Uterus (tissue), 4 donors: ENCODE measurements around the gene PTDSS2. TPM values are rescaled to one million over a fixed set of nuclear protein-coding genes. Genes with fewer than 3 reads are reported as not detected.
"Not testable (repeated sequence)": the region's sequence is repeated elsewhere in the genome, so short reads cannot be mapped to it uniquely, and the experiment has no call there.

Source experiments
- DNase-seq, 2 donors: peaks; one replicate each; pipeline ENCODE4 v3.0.0-alpha.2; 2019 to 2020
- H3K27ac ChIP-seq, 2 donors: fragments of 200-600 bp; sonication (generic); 1 replicate in 1 of 2; 2 replicates in 1 of 2; pipeline ENCODE4 v1.5.1; 2016 to 2018
- H3K27me3 ChIP-seq, 2 donors: fragments of 200-600 bp; sonication (generic); one replicate each; pipeline ENCODE4 v1.5.1; 2018 to 2019; ENCODE audit warnings: control low read depth in 1 of 2
- H3K36me3 ChIP-seq, 2 donors: fragments of 200-600 bp; sonication (generic); one replicate each; pipeline ENCODE4 v1.5.1; 2019; ENCODE audit warnings: control low read depth in 1 of 2
- H3K4me1 ChIP-seq, 2 donors: fragments of 200-600 bp; sonication (generic); one replicate each; pipeline ENCODE4 v1.5.1; 2018 to 2019; ENCODE audit warnings: control low read depth in 1 of 2
- H3K4me3 ChIP-seq, 2 donors: fragments of 200-600 bp; sonication (generic); 1 replicate in 1 of 2; 2 replicates in 1 of 2; pipeline ENCODE4 v1.5.1; 2018 to 2019; ENCODE audit warnings: mild to moderate bottlenecking in 1 of 2
- H3K9me3 ChIP-seq, 2 donors: fragments of 200-600 bp; sonication (generic); one replicate each; pipeline ENCODE4 v1.5.1; 2019; ENCODE audit warnings: control low read depth in 1 of 2
- CTCF ChIP-seq, 4 experiments: fragments of 200-600 bp in 2 of 4; fragments of 450-650 bp in 2 of 4; sonication (generic) in 2 of 4; IDR thresholded peaks; one replicate each; pipeline ENCODE4 v1.5.1; 2016 to 2019; ENCODE audit warnings: antibody characterized with exemption in 4 of 4, mild to moderate bottlenecking in 2 of 4, moderate library complexity in 1 of 4
- POLR2A ChIP-seq, 2 donors: fragments of 450-650 bp; IDR thresholded peaks; one replicate each; pipeline ENCODE4 v1.6.1; 2016; ENCODE audit warnings: antibody characterized with exemption in 2 of 2, mild to moderate bottlenecking in 1 of 2, moderate library complexity in 1 of 2
- intact Hi-C: fragments of 100-400 bp; cut with DNase I; formaldehyde crosslinking; loops from one replicate; pipeline ENCODE4 v1.15.1; 2023; ENCODE audit warnings: low total_unique reads
- total RNA-seq, 4 donors: library from RNA; depleted of rRNA in 3 of 4; stranded (reverse); fragments of >200 nt in 3 of 4; gene quantifications; one replicate each; pipeline versions ENCODE4 v1.1.0 to v1.2.4, GENCODE V29; 2014 to 2023
- donor health status: DM: yes; HTN: yes; CAD: no.

PTDSS2 gene
- total RNA-seq, 4 donors from 2014 or later = 20.7 to 43.7 (median 22.8) TPM

- Histone ChIP-seq H3K27ac (no peak overlapping the region), H3K36me3 (no peaks in the 10 kb centered on the region), H3K4me3 (no peak overlapping the region), H3K9me3 (no peaks in the 10 kb centered on the region), H3K27me3 (no peaks in the 10 kb centered on the region), H3K4me1 (no peaks in the 10 kb centered on the region)
- TF ChIP-seq CTCF (IDR thresholded peaks at IDR 0.05) = no peak
- TF ChIP-seq POLR2A (IDR thresholded peaks at IDR 0.05) = no peak
- no peak for DNase-seq
- intact Hi-C loops = no loop called here
Observed at GRCh38 chr11:464316-464715, 14.2 kb downstream of the PTDSS2 start.

GRCh38 chr11:465896-466530 lies 15.9 kb downstream of the PTDSS2 start:
- TF ChIP-seq CTCF (IDR thresholded peaks at IDR 0.05) (no peak), POLR2A (IDR thresholded peaks at IDR 0.05) (no peak)
- no peaks in the 10 kb centered on the region for H3K27me3 ChIP-seq
- DNase-seq = no peak
- H3K9me3 ChIP-seq = no peaks in the 10 kb centered on the region
- no peak overlapping the region for H3K27ac ChIP-seq
- intact Hi-C loops = no loop called here
- H3K36me3 ChIP-seq = no peaks in the 10 kb centered on the region
- no peak overlapping the region for H3K4me3 ChIP-seq
- H3K4me1 ChIP-seq = peaks cover 0 to 7% of the 10 kb centered on the region in 2 donors

GRCh38 chr11:468036-468435 lies 18.0 kb downstream of the PTDSS2 start:
- peaks cover 0 to 7% of the 10 kb centered on the region in 2 donors for H3K4me1 ChIP-seq
- intact Hi-C loops = no loop called here
- H3K27ac ChIP-seq = peak overlapping the region; percentile 72 to 92
- H3K4me3 ChIP-seq = no peak overlapping the region
- no peaks in the 10 kb centered on the region for H3K9me3 ChIP-seq
- DNase-seq = no peak
- TF ChIP-seq POLR2A (IDR thresholded peaks at IDR 0.05) (no peak), CTCF (IDR thresholded peaks at IDR 0.05) (no peak)
- H3K36me3 ChIP-seq = no peaks in the 10 kb centered on the region
- no peaks in the 10 kb centered on the region for H3K27me3 ChIP-seq

GRCh38 chr11:468493-468892 lies 18.4 kb downstream of the PTDSS2 start:
- Histone ChIP-seq H3K36me3 (no peaks in the 10 kb centered on the region), H3K9me3 (no peaks in the 10 kb centered on the region), H3K27me3 (no peaks in the 10 kb centered on the region), H3K4me1 (peaks cover 0 to 7% of the 10 kb centered on the region in 2 donors), H3K4me3 (no peak overlapping the region), H3K27ac (peak overlapping the region; percentile 72 to 92)
- TF ChIP-seq CTCF (IDR thresholded peaks at IDR 0.05) (no peak), POLR2A (IDR thresholded peaks at IDR 0.05) (no peak)
- no peak for DNase-seq
- intact Hi-C loops = no loop called here

GRCh38 chr11:469026-469683 lies 19.1 kb downstream of the PTDSS2 start:
- H3K4me1 ChIP-seq, H3K36me3 ChIP-seq, intact Hi-C loops, DNase-seq, H3K9me3 ChIP-seq, H3K27me3 ChIP-seq: not testable (repeated sequence)
- Histone ChIP-seq H3K4me3 (peak overlapping the region in 1 of 2 donors; percentile 19), H3K27ac (peak overlapping the region; percentile 72 to 92)
